HEK293T (cell line): ENCODE measurements around the gene SETD5.

Source experiments
- BHLHE40 ChIP-seq: fragments of 450-650 bp; IDR thresholded peaks from 2 replicates; pipeline ENCODE4 v1.6.1; 2016; ENCODE audit warnings: mild to moderate bottlenecking, moderate library complexity, borderline replicate concordance
- ELF4 ChIP-seq: fragments of 450-650 bp; IDR thresholded peaks from 2 replicates; pipeline ENCODE4 v1.6.1; 2017; ENCODE audit warnings: antibody characterized with exemption
- FOXA1 ChIP-seq: fragments of 450-650 bp; IDR thresholded peaks from 2 replicates; pipeline ENCODE4 v1.6.1; 2016; ENCODE audit warnings: mild to moderate bottlenecking
- FOXM1 ChIP-seq: fragments of 450-650 bp; IDR thresholded peaks from 2 replicates; pipeline ENCODE4 v1.6.1; 2017; ENCODE audit warnings: mild to moderate bottlenecking, borderline replicate concordance
- HDGF ChIP-seq: fragments of 450-650 bp; IDR thresholded peaks from 2 replicates; pipeline ENCODE4 v1.6.1; 2017; ENCODE audit warnings: antibody characterized with exemption, borderline replicate concordance
- NFRKB ChIP-seq: fragments of 450-650 bp; IDR thresholded peaks from 2 replicates; pipeline ENCODE4 v1.6.1; 2016; ENCODE audit warnings: mild to moderate bottlenecking, moderate library complexity
- SP1 ChIP-seq: fragments of 450-650 bp; IDR thresholded peaks from 2 replicates; pipeline ENCODE4 v1.6.1; 2017
- SUZ12 ChIP-seq: fragments of 450-650 bp; IDR thresholded peaks from 2 replicates; pipeline ENCODE4 v1.6.1; 2016; ENCODE audit warnings: mild to moderate bottlenecking
- TARDBP ChIP-seq: fragments of 450-650 bp; IDR thresholded peaks from 2 replicates; pipeline ENCODE4 v1.6.1; 2016

GRCh38 chr3:9428411-9428810, 31.0 kb downstream of the SETD5 start:
- TF ChIP-seq BHLHE40 (no peak), FOXM1 (no peak), ELF4 (no peak), SUZ12 (no peak), TARDBP (no peak), NFRKB (no peak), HDGF (no peak), FOXA1 (no peak), SP1 (no peak)
